ENCODE measurements around the gene INS. TPM values are rescaled to one million over a fixed set of nuclear protein-coding genes. Genes with fewer than 3 reads are reported as not detected.
A peak's percentile ranks its signal among the peaks of the same experiment; 100 is the strongest.

The INS gene
- total and polyA plus RNA-seq, 4 donors, result 0.16 to 0.37 TPM; not detected in 2

GRCh38 chr11:2123628-2123960 is 37.4 kb downstream of the INS start:
- Histone ChIP-seq H3K9ac (ENCODE audit: low read depth in 1 of 2, low read length in 2 of 2) (no peak overlapping the region), H3K4me3 (ENCODE audit: low read depth in 1 of 3, low read length in 3 of 3) (no peak overlapping the region), H3K9me3 (ENCODE audit: control insufficient read depth in 4 of 4, low read length in 3 of 4) (no peaks in the 10 kb centered on the region), H3K27ac (ENCODE audit: low read depth in 1 of 2, low read length in 2 of 2) (no peak overlapping the region), H3K4me1 (ENCODE audit: control insufficient read depth in 4 of 4, insufficient read depth in 4 of 4, low read length in 3 of 4) (peaks cover 4 to 14% (median 12%) of the 10 kb centered on the region in 4 donors), H3K27me3 (ENCODE audit: control insufficient read depth in 4 of 4, insufficient read depth in 4 of 4, low read length in 3 of 4) (no peaks in the 10 kb centered on the region), H3K36me3 (ENCODE audit: control insufficient read depth in 4 of 4, insufficient read depth in 3 of 4, low read depth in 1 of 4, low read length in 3 of 4) (no peaks in the 10 kb centered on the region)
- TF ChIP-seq HNF4G (IDR thresholded peaks at IDR 0.05) (no peak), YY1 (IDR thresholded peaks at IDR 0.05) (no peak), REST (IDR thresholded peaks at IDR 0.05) (no peak), HNF4A (conservative IDR thresholded peaks at IDR 0.05) (no peak), MAX (IDR thresholded peaks at IDR 0.05) (no peak), CTCF (IDR thresholded peaks at IDR 0.05; ENCODE audit: low read depth, low read length, missing input control) (no peak), ZBTB33 (IDR thresholded peaks at IDR 0.05) (no peak), RXRA (IDR thresholded peaks at IDR 0.05) (no peak)
- DNase-seq (ENCODE audit: low spot score), result no peak
- 90% methylated on average over 7 of the region's 7 CpGs for WGBS

- DNase-seq (ENCODE audit: low spot score), result no peak
- peak; percentile 20 for TF ChIP-seq CTCF (IDR thresholded peaks at IDR 0.05; ENCODE audit: low read depth, low read length, missing input control)
- TF ChIP-seq RXRA (IDR thresholded peaks at IDR 0.05), result no peak
- no peak overlapping the region for H3K27ac ChIP-seq (ENCODE audit: low read depth in 1 of 2, low read length in 2 of 2)
- no peaks in the 10 kb centered on the region for H3K9me3 ChIP-seq (ENCODE audit: control insufficient read depth in 4 of 4, low read length in 3 of 4)
- H3K27me3 ChIP-seq (ENCODE audit: control insufficient read depth in 4 of 4, insufficient read depth in 4 of 4, low read length in 3 of 4), result no peaks in the 10 kb centered on the region
- H3K4me3 ChIP-seq (ENCODE audit: low read depth in 1 of 3, low read length in 3 of 3), result no peak overlapping the region
- no peak overlapping the region for H3K9ac ChIP-seq (ENCODE audit: low read depth in 1 of 2, low read length in 2 of 2)
- 73% methylated on average over 13 of the region's 13 CpGs for WGBS
- H3K36me3 ChIP-seq (ENCODE audit: control insufficient read depth in 4 of 4, insufficient read depth in 3 of 4, low read depth in 1 of 4, low read length in 3 of 4), result no peaks in the 10 kb centered on the region
- H3K4me1 ChIP-seq (ENCODE audit: control insufficient read depth in 4 of 4, insufficient read depth in 4 of 4, low read length in 3 of 4), result peaks cover 4 to 14% (median 12%) of the 10 kb centered on the region in 4 donors
These were observed 37.9 kb downstream of the INS start for GRCh38 chr11:2122907-2123627.

Data from liver (tissue), 9 donors.